ENCODE results near the gene INTS6.
A peak's percentile ranks its signal among the peaks of the same experiment; 100 is the strongest.

DNA sequence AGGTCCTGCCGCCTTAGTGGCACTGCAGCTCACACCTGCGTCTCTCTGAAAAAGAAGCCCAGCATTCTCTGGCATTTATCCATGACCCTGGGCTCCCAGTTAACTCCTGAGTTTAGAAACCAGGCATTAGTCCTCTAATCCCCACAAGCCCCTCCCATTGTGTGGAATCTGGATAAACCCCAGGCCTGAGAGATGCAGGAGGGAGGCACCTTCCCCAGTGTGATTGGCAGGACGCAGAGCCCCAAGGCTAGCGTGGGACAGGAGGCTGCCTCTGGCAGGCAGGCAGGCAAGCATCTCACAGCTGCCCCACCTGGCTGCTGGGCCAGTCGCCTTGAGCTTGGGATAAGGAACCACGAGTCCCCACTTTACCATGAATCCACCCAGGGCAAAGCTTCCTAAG, 124.3 kb downstream of the INTS6 start:
- TF ChIP-seq FOXK1 (CRISPR knock-in tag; IDR thresholded peaks at IDR 0.05) (no peak), JUN (CRISPR knock-in tag; IDR thresholded peaks at IDR 0.05) (no peak), MAX (CRISPR knock-in tag; IDR thresholded peaks at IDR 0.05) (no peak), CTCF (IDR thresholded peaks at IDR 0.05) (no peak), CBFB (CRISPR knock-in tag; IDR thresholded peaks at IDR 0.05; ENCODE audit: low read depth) (no peak), HMGXB4 (CRISPR knock-in tag; IDR thresholded peaks at IDR 0.05) (peak; percentile 27; the same call in 1 of the 2 replicates), SP1 (CRISPR knock-in tag; conservative IDR thresholded peaks at IDR 0.05) (no peak), ESRRA (CRISPR knock-in tag; IDR thresholded peaks at IDR 0.05; ENCODE audit: borderline replicate concordance) (no peak), ZBTB43 (CRISPR knock-in tag; IDR thresholded peaks at IDR 0.05) (no peak), TCF7 (CRISPR knock-in tag; IDR thresholded peaks at IDR 0.05; ENCODE audit: low read depth) (no peak), NR2C2 (CRISPR knock-in tag; IDR thresholded peaks at IDR 0.05) (no peak), SOX15 (CRISPR knock-in tag; IDR thresholded peaks at IDR 0.05) (no peak)
- TF ChIP-seq, protein P1, sequence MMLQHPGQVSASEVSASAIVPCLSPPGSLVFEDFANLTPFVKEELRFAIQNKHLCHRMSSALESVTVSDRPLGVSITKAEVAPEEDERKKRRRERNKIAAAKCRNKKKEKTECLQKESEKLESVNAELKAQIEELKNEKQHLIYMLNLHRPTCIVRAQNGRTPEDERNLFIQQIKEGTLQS (CRISPR knock-in tag; conservative IDR thresholded peaks at IDR 0.05), result no peak
- TF ChIP-seq, protein P2, sequence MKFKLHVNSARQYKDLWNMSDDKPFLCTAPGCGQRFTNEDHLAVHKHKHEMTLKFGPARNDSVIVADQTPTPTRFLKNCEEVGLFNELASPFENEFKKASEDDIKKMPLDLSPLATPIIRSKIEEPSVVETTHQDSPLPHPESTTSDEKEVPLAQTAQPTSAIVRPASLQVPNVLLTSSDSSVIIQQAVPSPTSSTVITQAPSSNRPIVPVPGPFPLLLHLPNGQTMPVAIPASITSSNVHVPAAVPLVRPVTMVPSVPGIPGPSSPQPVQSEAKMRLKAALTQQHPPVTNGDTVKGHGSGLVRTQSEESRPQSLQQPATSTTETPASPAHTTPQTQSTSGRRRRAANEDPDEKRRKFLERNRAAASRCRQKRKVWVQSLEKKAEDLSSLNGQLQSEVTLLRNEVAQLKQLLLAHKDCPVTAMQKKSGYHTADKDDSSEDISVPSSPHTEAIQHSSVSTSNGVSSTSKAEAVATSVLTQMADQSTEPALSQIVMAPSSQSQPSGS (CRISPR knock-in tag; IDR thresholded peaks at IDR 0.05; ENCODE audit: borderline replicate concordance, low read depth), result no peak
